KG1 (cell line): Measurements from ENCODE around the gene SPPL3.

ENCODE experiments used
- DNase-seq: peaks from one replicate; lab custom pipeline; 2025; lab: John Stamatoyannopoulos, UW

The SPPL3 gene

DNA sequence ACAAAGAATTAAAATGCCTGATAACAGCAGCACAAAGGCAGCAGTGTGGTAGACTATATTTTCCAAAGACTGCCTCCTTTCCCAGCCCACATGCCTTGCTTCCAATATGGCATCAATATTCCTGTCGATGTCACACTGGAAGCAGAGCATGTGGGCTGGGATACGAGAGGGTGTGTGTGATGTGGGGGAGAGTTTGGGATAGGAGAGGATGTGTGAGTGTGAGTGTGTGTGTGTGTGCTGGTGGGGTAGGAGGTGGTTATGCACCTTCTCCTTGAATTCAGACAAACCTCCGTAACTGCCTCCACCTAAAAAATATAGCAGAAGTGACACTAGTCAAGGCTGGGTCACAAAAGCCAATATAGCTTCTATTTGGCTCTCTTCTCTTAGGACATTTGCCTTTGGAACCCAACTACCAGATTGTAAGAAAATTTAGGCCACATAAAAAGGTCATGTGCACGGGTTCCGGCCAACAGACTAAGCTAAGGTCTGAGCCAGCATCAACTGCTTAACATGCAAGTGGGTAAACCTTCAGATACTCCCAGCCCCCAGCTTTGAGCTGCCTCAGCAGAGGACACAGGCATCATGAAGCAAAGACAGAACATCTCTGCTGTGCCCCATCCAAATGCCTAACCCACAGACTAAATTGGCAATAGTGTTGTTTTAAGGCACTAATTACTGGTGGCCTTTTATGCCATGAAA is 29.5 kb downstream of the SPPL3 start:
- DNase-seq: no peak

- no peak for DNase-seq
These were observed 30.9 kb downstream of the SPPL3 start for GRCh38 chr12:120873226-120873625.

DNA sequence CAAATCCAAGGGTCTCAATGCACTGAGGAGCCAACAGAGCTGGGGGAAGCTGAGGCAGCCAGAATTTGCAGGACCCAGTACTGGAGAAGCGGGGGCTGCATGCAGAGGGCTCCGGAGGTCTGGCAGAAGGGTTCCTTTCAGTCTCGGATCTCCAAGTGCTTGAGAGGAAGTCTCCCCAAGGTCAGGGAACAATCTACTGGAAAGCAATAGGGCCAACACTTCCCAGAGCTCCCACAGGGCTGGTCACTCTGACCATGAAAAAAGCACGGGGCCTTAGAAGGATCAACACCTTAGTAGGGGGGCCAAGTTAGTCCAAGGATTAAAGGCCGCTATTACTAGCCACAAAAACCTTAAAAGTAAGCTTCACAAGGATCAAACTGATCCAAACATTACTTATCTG is 31.7 kb downstream of the SPPL3 start:
- DNase-seq: no peak

- DNase-seq: no peak
These were observed 33.7 kb downstream of the SPPL3 start for GRCh38 chr12:120870415-120870814.

GRCh38 chr12:120869376-120869775 is 34.8 kb downstream of the SPPL3 start:
- no peak for DNase-seq

DNA sequence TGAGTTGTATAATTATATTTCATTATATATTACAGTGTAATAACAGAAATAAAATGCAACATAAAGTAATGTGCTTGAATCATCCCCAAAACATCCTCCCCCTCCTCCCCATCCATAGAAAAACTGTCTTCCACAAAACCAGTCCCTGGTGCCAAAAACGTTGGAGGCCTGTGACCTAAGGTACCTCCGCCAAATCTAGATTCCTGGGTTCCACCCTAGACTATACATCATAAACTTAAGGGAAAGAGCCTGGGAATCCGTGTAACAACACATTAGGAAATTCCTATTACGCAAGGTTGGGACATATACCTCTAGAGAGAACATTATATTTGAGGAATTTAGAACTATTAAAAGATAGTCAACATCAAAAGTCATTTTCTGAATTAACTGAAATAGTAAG is 38.0 kb downstream of the SPPL3 start:
- DNase-seq: no peak

- no peak for DNase-seq
These were observed 39.1 kb downstream of the SPPL3 start for GRCh38 chr12:120865098-120865497.

GRCh38 chr12:120862664-120863063 is 41.5 kb downstream of the SPPL3 start:
- DNase-seq: no peak

GRCh38 chr12:120861074-120861795 is 42.9 kb downstream of the SPPL3 start:
- DNase-seq: no peak

DNA sequence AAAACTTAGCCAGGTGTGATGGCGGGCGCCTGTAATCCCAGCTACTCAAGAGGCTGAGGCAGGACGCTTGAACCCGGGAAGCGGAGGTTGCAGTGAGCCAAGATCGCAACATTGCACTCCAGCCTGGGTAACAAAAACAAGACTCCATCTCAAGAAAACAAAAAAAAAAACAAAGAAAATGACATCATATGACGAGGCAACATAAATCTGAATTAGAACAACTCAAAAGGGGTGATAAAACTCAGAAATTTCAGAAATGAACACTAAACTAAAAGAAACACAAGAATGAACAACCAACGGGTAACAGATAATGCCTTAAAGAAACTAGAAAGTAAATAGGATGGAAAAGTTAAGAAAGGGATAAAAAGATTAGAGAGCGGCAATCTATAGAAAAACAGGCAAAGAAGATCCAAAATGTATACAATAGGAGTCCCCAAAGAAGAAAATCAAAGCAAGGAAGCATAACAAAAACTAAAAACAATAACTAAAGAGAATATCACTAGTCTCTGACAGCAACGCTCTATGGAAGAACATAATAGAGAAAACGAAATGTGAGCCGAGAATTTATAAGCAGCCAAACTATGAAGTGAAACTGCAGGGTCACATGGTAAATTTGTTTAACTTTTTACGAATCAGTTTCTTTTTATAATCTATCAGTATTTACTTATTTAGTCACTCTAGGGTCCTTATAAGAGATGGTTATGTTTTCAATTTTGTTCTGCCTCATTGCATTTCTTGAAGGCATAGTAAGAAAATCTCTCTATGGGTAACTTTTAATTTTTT is 45.7 kb downstream of the SPPL3 start:
- DNase-seq: no peak

DNA sequence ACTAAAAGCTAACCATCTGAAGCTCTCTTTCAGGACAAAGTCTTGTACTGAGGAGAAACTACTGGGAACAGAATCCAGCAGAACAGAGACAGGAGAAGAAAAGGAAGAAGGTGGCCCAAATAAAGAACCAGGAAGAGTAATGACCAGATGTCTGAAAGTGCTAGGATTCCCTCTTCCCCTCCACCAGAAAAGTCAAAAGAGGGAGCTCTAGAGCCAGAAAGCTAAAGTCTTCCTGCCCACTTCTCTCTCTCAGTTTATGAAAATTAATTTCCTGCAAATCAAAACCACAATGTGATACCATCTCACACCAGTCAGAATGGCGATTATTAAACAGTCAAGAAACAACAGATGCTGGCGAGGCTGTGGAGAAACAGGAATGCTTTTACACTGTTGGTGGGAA is 47.2 kb downstream of the SPPL3 start:
- no peak for DNase-seq

DNA sequence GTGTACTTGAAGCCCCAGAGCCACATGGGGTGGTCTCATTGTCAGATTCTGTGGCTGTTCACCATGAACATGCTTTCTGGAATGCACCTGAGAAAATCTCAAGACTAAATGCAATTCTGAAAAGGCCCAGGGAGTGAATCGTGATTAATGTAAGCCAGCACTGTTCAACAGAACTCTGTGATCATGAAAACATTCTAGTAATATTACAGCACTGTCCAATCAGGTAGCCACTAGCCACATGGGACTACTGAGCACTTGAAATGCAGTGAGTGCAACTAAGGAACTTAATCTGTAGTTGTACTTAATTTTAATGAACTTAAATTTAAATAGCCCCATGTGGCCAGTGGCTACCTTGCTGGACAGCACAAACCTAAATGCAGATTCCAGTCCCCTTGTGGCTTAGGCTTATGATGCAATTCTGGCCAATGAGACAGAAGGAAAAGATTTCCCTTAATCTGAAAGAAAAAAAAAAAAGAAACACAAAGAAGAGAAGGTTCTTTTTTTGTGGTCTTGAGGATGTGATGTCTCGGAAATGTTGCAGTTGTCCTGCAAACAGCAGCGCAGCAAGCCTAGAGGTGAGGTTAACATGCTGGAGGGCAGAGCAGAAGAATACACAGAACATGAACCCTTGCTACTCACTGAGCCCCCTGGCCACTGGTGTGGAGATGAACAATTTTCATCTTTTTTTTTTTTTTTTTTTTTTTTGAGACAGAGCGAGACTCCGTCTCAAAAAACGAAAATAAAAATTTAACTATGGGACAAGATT is 48.2 kb downstream of the SPPL3 start:
- no peak for DNase-seq

- no peak for DNase-seq
These were observed 49.4 kb downstream of the SPPL3 start for GRCh38 chr12:120854804-120855203.

- DNase-seq: no peak
These were observed 51.0 kb downstream of the SPPL3 start for GRCh38 chr12:120853188-120853587.

- no peak for DNase-seq
These were observed 52.2 kb downstream of the SPPL3 start for GRCh38 chr12:120851944-120852343.

DNA sequence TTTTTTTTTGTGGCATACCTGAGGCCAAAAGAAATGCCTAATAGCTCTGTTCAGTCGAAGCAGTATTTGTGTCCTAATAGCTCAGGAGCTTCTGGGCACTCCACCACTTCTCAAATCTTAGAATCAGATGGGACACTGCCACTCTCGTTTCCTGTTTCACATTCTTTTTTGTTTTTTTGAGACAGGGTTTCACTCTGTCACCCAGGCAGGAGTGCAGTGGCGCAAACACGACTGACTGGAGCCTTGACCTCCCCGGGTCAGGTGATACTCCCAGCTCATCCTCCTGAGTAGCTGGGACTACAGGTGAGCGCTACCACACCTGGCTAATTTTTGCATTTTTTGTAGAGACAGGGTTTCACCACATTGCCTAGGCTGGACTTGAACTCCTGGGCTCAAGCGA is 52.7 kb downstream of the SPPL3 start:
- no peak for DNase-seq

GRCh38 chr12:120849765-120850164 is 54.4 kb downstream of the SPPL3 start:
- no peak for DNase-seq

- no peak for DNase-seq
These were observed 56.3 kb downstream of the SPPL3 start for GRCh38 chr12:120847814-120848213.

- no peak for DNase-seq
These were observed 56.8 kb downstream of the SPPL3 start for GRCh38 chr12:120847392-120847791.

DNA sequence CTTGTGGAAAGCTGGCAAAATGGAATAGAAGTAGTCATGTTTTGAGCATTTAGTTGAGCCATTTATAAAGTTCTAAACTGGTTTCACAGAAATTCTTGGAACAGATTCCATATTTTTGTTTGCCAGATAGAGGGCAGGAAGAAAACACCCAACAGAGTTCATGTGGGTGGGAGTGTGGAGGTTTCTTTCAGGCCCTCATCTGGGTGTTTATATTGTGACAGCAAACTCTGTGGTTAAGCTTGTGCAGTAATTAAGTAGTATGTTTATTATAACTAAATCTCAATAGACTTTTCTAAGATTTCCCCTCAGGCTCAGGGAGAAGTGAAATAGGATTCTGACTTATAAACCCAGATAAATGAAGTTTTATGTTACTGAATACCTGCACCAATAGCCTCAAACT is 57.4 kb downstream of the SPPL3 start:
- no peak for DNase-seq

GRCh38 chr12:120845696-120846095 is 58.5 kb downstream of the SPPL3 start:
- no peak for DNase-seq

- no peak for DNase-seq
These were observed 59.2 kb downstream of the SPPL3 start for GRCh38 chr12:120844768-120845449.
